Measurements from ENCODE around the gene TNNT2. TPM values are rescaled to one million over a fixed set of nuclear protein-coding genes. Genes with fewer than 3 reads are reported as not detected.

Gene TNNT2
- total RNA-seq, 1 donor from 2014 or later: not detected

DNA sequence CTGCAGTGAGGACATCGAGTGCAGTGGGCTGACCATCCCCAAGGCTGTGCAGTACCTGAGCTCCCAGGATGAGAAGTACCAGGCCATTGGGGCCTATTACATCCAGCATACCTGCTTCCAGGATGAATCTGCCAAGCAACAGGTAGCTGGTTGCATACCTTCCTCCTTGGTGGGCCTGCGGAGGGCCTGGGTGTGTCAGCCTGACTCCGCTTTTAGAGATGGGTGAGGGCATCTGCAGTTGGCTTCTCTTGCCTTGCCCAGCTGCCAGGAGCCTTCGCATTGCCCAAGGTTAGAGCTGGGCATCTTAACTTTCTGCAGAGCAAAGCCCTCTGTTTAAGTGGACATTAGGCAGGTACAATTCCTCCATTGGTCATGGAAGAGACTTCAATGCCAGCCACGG lies 60.9 kb downstream of the TNNT2 start:
- no peak overlapping the region for H3K27ac Mint-ChIP-seq (ENCODE audit: unreplicated experiment)
- TF ChIP-seq, protein P1, sequence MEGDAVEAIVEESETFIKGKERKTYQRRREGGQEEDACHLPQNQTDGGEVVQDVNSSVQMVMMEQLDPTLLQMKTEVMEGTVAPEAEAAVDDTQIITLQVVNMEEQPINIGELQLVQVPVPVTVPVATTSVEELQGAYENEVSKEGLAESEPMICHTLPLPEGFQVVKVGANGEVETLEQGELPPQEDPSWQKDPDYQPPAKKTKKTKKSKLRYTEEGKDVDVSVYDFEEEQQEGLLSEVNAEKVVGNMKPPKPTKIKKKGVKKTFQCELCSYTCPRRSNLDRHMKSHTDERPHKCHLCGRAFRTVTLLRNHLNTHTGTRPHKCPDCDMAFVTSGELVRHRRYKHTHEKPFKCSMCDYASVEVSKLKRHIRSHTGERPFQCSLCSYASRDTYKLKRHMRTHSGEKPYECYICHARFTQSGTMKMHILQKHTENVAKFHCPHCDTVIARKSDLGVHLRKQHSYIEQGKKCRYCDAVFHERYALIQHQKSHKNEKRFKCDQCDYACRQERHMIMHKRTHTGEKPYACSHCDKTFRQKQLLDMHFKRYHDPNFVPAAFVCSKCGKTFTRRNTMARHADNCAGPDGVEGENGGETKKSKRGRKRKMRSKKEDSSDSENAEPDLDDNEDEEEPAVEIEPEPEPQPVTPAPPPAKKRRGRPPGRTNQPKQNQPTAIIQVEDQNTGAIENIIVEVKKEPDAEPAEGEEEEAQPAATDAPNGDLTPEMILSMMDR (conservative IDR thresholded peaks at IDR 0.05): no peak
- H3K4me1 Mint-ChIP-seq: peaks cover 4% of the 10 kb centered on the region
- no peaks in the 10 kb centered on the region for H3K27me3 Mint-ChIP-seq (ENCODE audit: low read depth)
- H3K9me3 Mint-ChIP-seq: peaks cover 4% of the 10 kb centered on the region
- H3K4me3 Mint-ChIP-seq: no peak overlapping the region
- DNase-seq (ENCODE audit: low read depth, low spot score): no peak
- H3K36me3 Mint-ChIP-seq (ENCODE audit: low read depth): no peaks in the 10 kb centered on the region

DNA sequence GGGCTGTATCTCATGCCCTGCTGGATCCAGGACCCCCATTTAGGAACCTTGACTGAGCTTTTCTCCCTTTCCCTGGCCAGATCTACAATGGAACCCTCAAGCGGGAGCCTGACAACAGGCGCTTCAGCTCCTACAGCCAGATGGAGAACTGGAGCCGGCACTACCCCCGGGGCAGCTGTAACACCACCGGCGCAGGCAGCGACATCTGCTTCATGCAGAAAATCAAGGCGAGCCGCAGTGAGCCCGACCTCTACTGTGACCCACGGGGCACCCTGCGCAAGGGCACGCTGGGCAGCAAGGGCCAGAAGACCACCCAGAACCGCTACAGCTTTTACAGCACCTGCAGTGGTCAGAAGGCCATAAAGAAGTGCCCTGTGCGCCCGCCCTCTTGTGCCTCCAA lies 64.4 kb downstream of the TNNT2 start:
- no peak overlapping the region for H3K27ac Mint-ChIP-seq (ENCODE audit: unreplicated experiment)
- H3K4me3 Mint-ChIP-seq: no peak overlapping the region

DNA sequence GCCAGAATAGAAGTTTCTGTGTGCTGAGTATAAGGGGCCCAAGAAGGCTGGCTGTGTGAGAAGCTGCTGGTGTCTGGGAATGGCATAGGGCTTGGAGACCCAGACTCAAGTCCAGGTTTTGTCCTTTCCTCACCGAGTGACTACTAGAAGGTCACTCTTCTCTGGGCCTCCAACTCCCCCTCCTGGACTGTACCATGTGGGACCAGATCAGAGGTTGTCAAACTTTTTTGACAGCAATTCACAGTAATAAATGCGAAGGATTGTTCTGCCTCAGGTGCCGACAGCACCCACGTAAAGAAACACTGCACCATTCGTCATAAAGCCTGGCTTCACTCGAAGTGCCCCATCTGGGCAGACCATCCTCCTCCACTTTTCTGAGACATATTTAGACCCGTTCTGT lies 65.2 kb downstream of the TNNT2 start:
- H3K36me3 Mint-ChIP-seq (ENCODE audit: low read depth): no peaks in the 10 kb centered on the region
- H3K4me3 Mint-ChIP-seq: no peak overlapping the region
- DNase-seq (ENCODE audit: low read depth, low spot score): no peak
- peaks cover 4% of the 10 kb centered on the region for H3K9me3 Mint-ChIP-seq
- no peak overlapping the region for H3K27ac Mint-ChIP-seq (ENCODE audit: unreplicated experiment)
- TF ChIP-seq, protein P1 (conservative IDR thresholded peaks at IDR 0.05): no peak
- peaks cover 15% of the 10 kb centered on the region for H3K4me1 Mint-ChIP-seq
- H3K27me3 Mint-ChIP-seq (ENCODE audit: low read depth): peaks cover 23% of the 10 kb centered on the region

More for the DNA sequence above, 64.4 kb downstream of the TNNT2 start:
- TF ChIP-seq, protein P1 (conservative IDR thresholded peaks at IDR 0.05): no peak
- peaks cover 22% of the 10 kb centered on the region for H3K27me3 Mint-ChIP-seq (ENCODE audit: low read depth)
- no peaks in the 10 kb centered on the region for H3K36me3 Mint-ChIP-seq (ENCODE audit: low read depth)
- H3K4me1 Mint-ChIP-seq: peaks cover 15% of the 10 kb centered on the region
- no peak for DNase-seq (ENCODE audit: low read depth, low spot score)
- peaks cover 4% of the 10 kb centered on the region for H3K9me3 Mint-ChIP-seq

DNA sequence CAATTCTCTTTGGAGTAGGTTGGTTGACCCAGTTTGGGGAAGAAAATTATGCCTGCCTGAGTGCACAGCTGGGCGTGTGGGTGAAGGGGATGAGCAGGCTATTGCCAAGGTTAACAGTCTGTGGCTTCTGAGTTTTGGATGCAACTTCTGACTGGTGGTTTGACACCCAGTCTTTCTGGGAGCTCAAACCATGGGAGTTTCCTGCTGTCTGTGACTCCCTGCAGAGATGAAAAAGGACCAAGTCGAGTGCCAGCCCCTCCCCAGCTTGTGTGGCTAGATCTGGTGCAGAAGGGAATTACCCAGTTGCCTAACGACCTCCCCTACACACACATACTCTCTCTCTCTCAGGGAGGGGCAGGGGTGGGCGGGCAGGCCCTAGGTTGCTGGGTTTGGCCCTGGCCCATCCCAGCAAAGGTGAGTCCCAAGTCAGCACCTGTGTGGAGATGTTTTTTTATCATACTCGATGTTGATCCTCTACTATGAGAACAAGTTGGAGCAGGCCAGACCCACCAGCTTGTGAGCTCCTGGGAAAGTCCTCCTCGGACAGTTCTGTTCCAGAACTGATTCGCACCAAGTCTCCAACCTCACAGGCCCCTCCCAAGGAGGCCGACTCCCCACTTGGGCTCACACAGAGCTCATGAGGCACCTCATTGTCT lies 66.0 kb downstream of the TNNT2 start:
- DNase-seq (ENCODE audit: low read depth, low spot score): no peak
- TF ChIP-seq, protein P1 (conservative IDR thresholded peaks at IDR 0.05): no peak
- Mint-ChIP-seq H3K27me3 (ENCODE audit: low read depth) (peaks cover 23% of the 10 kb centered on the region), H3K27ac (ENCODE audit: unreplicated experiment) (no peak overlapping the region), H3K9me3 (peaks cover 4% of the 10 kb centered on the region), H3K4me3 (no peak overlapping the region), H3K4me1 (peaks cover 15% of the 10 kb centered on the region), H3K36me3 (ENCODE audit: low read depth) (no peaks in the 10 kb centered on the region)

DNA sequence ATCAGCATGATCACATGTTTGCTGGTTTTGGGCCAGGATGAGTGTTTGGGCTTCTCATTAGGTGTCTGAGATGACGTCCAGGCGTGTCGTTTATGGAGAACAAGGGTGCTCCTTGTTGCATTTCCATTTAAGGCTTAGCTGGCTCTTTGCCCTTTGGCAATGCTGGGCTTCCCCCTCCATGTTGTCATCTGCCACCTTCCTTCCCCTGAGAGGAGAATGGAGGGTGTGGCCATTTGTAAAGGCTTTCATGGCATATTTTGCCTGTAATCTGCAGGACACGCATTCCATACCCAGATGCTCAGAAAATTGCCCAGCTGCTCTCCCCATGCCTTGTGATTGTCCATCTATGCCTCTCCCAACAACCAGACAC lies 66.5 kb downstream of the TNNT2 start:
- H3K9me3 Mint-ChIP-seq: peaks cover 3% of the 10 kb centered on the region
- TF ChIP-seq, protein P1 (conservative IDR thresholded peaks at IDR 0.05): no peak

More for the DNA sequence above, 66.5 kb downstream of the TNNT2 start:
- peaks cover 23% of the 10 kb centered on the region for H3K27me3 Mint-ChIP-seq (ENCODE audit: low read depth)
- H3K4me1 Mint-ChIP-seq: peaks cover 15% of the 10 kb centered on the region
- no peak for DNase-seq (ENCODE audit: low read depth, low spot score)
- H3K27ac Mint-ChIP-seq (ENCODE audit: unreplicated experiment): no peak overlapping the region
- H3K4me3 Mint-ChIP-seq: no peak overlapping the region
- H3K36me3 Mint-ChIP-seq (ENCODE audit: low read depth): no peaks in the 10 kb centered on the region
